Stimulated activated CD4-positive, alpha-beta T cell treated with anti-CD3 and anti-CD28 coated beads, TNF-alpha, amount 100 ng/mL, for 24 hours (primary cell): ENCODE results near the gene BRDT.

Experiments used
- DNase-seq, 3 experiments: peaks; one replicate each; pipeline ENCODE4 v3.0.0-alpha.2; 2020; ENCODE audit warnings: low read depth in 3 of 3

The BRDT gene

DNA sequence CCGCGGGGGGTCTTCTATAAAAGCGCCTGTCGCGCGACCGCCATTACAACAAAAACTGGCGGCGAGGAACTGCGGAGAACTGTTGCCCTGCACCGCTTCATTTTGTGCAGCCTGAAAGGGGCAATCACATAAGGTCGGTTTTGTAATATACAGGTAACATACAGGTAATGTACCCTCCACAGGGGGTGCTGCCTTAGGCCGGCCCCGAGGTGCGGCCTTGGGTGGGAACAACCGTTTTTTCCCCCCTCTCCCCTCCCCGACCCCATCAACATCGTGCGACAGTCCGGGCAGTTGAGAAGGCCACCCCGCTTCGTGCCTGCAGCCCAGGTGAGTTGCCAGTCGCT, at the start of gene BRDT:
Gene BRDT (plus strand): TSS at position 46 of the 344 bp plus-strand sequence. CDS start 13,354 bp downstream, outside the sequence.
- DNase-seq: no peak

GRCh38 chr1:91900562-91900961, 48.6 kb upstream of the BRDT start:
- DNase-seq: no peak

DNA sequence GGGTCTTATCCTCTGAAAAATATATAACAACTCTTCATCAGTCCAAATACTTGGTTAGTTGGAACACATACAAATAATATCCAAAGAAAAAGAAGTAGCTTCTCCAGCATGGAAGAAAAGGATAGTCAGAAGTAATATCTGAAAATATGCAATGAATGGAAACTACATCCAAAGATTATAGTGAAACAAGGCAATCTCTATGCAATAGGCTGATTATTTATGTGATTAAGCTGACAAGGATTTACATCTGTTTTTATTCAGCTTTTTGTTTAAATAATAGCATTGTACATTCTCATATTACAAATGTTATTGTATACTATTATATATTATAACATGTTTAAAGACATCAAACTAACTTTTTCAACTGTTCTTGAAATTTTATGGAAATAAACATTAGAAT, 48.0 kb upstream of the BRDT start:
- DNase-seq: no peak

GRCh38 chr1:91912266-91912665, 36.9 kb upstream of the BRDT start:
- no peak for DNase-seq

DNA sequence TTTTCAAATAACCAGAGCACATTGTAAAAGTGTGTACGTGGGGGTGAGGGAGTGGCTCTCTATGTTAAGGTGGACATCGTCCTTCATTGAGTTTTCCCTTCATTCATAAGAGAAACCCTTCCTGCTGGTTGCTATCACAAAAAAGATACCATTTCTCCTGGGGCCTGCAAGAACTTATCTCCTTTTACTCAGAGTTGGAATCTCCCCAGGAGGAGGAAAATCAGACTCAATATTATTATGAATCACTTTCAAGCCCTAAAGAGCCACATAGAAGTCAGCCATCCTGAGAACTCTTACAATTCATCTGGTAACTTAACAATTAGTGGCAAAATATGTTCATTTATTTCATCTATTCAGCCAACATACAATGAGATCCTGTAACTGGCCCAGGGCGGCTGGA, 36.2 kb upstream of the BRDT start:
- no peak for DNase-seq

- no peak for DNase-seq
Measured at GRCh38 chr1:91916046-91916445, 33.2 kb upstream of the BRDT start.

- DNase-seq: no peak
Measured at GRCh38 chr1:91916811-91917460, 32.3 kb upstream of the BRDT start.

- DNase-seq: no peak
Measured at GRCh38 chr1:91919962-91920361, 29.2 kb upstream of the BRDT start.

- DNase-seq: no peak
Measured at GRCh38 chr1:91924146-91924545, 25.1 kb upstream of the BRDT start.

- no peak for DNase-seq
Measured at GRCh38 chr1:91925644-91926435, 23.4 kb upstream of the BRDT start.

DNA sequence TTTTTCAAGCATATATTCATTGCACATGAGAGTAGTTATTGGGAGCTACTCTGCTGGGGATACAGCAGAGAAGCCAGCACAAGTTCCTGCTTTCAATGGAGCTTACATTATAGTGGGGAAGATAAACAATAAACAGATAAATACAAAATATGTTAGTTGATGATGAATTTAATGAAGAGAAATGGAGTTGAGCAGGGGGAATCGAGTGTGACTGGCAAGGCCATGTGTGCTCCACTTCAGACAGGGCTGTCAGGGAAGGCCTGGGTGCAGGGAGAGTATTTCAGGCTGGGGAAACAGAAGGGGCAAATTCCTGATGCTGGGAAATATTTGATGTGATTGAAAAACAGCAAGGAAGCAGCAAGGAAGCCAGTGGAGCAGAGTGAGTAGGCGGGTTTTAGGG, 21.2 kb upstream of the BRDT start:
- DNase-seq: no peak

GRCh38 chr1:91929250-91929649, 20.0 kb upstream of the BRDT start:
- no peak for DNase-seq

GRCh38 chr1:91937613-91938012, 11.6 kb upstream of the BRDT start:
- no peak for DNase-seq

DNA sequence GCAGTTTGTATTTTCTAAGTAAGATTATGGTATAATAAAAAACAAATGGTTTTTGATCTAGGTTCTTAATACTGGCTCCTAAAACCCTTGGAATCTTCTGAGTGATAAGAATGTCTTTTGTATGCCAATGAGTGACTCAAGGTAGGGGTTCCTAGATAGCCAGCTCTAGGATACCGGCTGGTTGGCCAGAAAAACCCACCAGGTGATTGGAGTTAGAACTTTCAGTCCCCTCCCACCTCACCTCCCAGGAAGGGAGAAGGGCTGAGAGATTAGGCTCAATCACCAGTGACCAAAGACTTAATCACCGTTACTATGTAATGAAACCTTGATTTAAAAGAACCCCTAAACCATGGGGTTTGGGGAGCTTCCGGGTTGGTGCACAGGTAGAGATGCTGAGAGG, 8.7 kb upstream of the BRDT start:
- no peak for DNase-seq

- no peak for DNase-seq
Measured at GRCh38 chr1:91944087-91944486, 5.1 kb upstream of the BRDT start.

GRCh38 chr1:91948097-91948496, 1.1 kb upstream of the BRDT start:
- DNase-seq: no peak

GRCh38 chr1:91948501-91949355, 473 bp upstream of the BRDT start:
- DNase-seq: peak in 1 of 3 experiments; percentile 22

- no peak for DNase-seq
Measured at GRCh38 chr1:91952187-91952586, 3.0 kb downstream of the BRDT start.

- DNase-seq: no peak
Measured at GRCh38 chr1:91958926-91959325, 9.7 kb downstream of the BRDT start.

- no peak for DNase-seq
Measured at GRCh38 chr1:91968334-91968733, 19.1 kb downstream of the BRDT start.

DNA sequence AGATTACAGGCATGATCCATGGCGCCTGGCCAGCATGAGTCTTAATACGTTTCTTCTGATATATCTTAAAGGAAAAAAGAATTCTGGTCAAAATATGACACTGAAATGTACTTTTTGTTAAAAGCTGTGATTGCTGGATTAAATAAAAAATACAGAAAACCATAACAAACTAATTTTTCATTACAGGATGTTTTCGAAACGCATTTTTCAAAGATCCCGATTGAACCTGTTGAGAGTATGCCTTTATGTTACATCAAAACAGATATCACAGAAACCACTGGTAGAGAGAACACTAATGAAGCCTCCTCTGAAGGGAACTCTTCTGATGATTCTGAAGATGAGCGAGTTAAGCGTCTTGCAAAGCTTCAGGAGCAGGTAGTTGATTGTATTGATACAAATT, 30.2 kb downstream of the BRDT start:
- DNase-seq: no peak

DNA sequence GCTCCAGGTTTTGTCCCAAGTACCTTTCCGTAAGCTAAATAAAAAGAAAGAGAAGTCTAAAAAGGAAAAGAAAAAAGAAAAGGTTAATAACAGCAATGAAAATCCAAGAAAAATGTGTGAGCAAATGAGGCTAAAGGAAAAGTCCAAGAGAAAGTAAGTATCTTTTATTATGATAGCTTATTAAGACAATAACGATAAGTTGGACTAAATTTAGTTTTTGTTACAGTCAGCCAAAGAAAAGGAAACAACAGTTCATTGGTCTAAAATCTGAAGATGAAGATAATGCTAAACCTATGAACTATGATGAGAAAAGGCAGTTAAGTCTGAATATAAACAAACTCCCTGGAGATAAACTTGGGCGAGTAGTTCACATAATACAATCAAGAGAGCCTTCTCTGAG, 31.5 kb downstream of the BRDT start:
- DNase-seq: no peak
